Left lung (tissue), 10 donors: ENCODE results near the gene PPIL1. TPM values are rescaled to one million over a fixed set of nuclear protein-coding genes. Genes with fewer than 3 reads are reported as not detected.

Experiments
- ATAC-seq: fragments of 200-7000 bp; cut with Tn5 transposase; one replicate; pipeline ENCODE4 v1.9.1; 2020; ENCODE audit warnings: moderate library complexity
- DNase-seq, 4 donors: peaks; one replicate each; pipeline ENCODE4 v3.0.0-alpha.2; 2013 to 2020
- H3K27ac ChIP-seq, 2 donors: fragments of 200-600 bp; sonication (generic) in 1 of 2; one replicate each; pipeline versions ENCODE4 v1.5.0 to v1.8.0; 2020 to 2021
- H3K27me3 ChIP-seq, 2 donors: fragments of 200-600 bp; sonication (generic) in 1 of 2; one replicate each; pipeline versions ENCODE4 v1.5.0 to v1.8.0; 2020 to 2021
- H3K36me3 ChIP-seq, 2 donors: fragments of 200-600 bp; sonication (generic) in 1 of 2; one replicate each; pipeline versions ENCODE4 v1.5.0 to v1.8.0; 2020 to 2021
- H3K4me1 ChIP-seq, 2 donors: fragments of 200-600 bp; one replicate each; pipeline ENCODE4 v1.8.0; 2021
- H3K4me3 ChIP-seq, 2 donors: fragments of 200-600 bp; sonication (generic) in 1 of 2; one replicate each; pipeline versions ENCODE4 v1.5.0 to v1.8.0; 2020 to 2021; ENCODE audit warnings: mild to moderate bottlenecking in 1 of 2
- H3K9me3 ChIP-seq, 2 donors: fragments of 200-600 bp; sonication (generic) in 1 of 2; one replicate each; pipeline versions ENCODE4 v1.5.0 to v1.8.0; 2020 to 2021
- CTCF ChIP-seq, 2 donors: fragments of 200-600 bp; sonication (generic) in 1 of 2; IDR thresholded peaks; one replicate each; pipeline versions ENCODE4 v1.5.0 to v1.8.0; 2021; ENCODE audit warnings: antibody characterized with exemption in 2 of 2
- intact Hi-C, 2 donors: fragments of 100-400 bp; cut with DNase I; formaldehyde crosslinking; loops; one replicate each; pipeline versions ENCODE4 v1.11.2 to v1.14.2; 2022
- polyA plus RNA-seq, 6 donors: library from polyadenylated mRNA; unstranded; fragments of 120-200 nt; gene quantifications; one replicate each; pipeline ENCODE4 v1.2.1, GENCODE V29; 2013; ENCODE audit not compliant: insufficient read length in 6 of 6
- total RNA-seq, 2 donors: library from RNA; stranded (reverse); fragmentation: NEBNext Ultra II Directional; extraction: Animal tissue kit (Norgen Biotek cat#: 25700); gene quantifications; one replicate each; pipeline ENCODE4 v1.2.1, GENCODE V29; 2021
- donor health status: DM: no; HTN: yes; CAD: no.
- donor health status: DM: no; HTN: no; CAD: no.

Gene PPIL1
- total and polyA plus RNA-seq, 8 donors = 19.6 to 45.3 (median 34.5) TPM

- Histone ChIP-seq H3K36me3 (no peaks in the 10 kb centered on the region), H3K9me3 (no peaks in the 10 kb centered on the region), H3K27me3 (no peaks in the 10 kb centered on the region), H3K4me3 (no peak overlapping the region), H3K27ac (no peak overlapping the region), H3K4me1 (peaks cover 11 to 23% of the 10 kb centered on the region in 2 donors)
- no peak for TF ChIP-seq CTCF (IDR thresholded peaks at IDR 0.05)
- ATAC-seq (no peak), DNase-seq (no peak)
- intact Hi-C loops = no loop called here
These were observed 44.0 kb downstream of the PPIL1 start for GRCh38 chr6:36830577-36830976.

- H3K27me3 ChIP-seq = no peaks in the 10 kb centered on the region
- H3K4me3 ChIP-seq = no peak overlapping the region
- no peaks in the 10 kb centered on the region for H3K9me3 ChIP-seq
- H3K4me1 ChIP-seq = peaks cover 11 to 23% of the 10 kb centered on the region in 2 donors
- H3K36me3 ChIP-seq = no peaks in the 10 kb centered on the region
- intact Hi-C loops = no loop called here
- H3K27ac ChIP-seq = no peak overlapping the region
- peak in 1 of 4 donors; percentile 71 for DNase-seq
- peak; percentile 56 for ATAC-seq
- TF ChIP-seq CTCF (IDR thresholded peaks at IDR 0.05) = no peak
These were observed 44.6 kb downstream of the PPIL1 start for GRCh38 chr6:36829919-36830544.

- no peak for TF ChIP-seq CTCF (IDR thresholded peaks at IDR 0.05)
- DNase-seq (peak in 2 of 4 donors; percentile 59), ATAC-seq (peak; percentile 71)
- intact Hi-C loops = no loop called here
- no peaks in the 10 kb centered on the region for H3K36me3 ChIP-seq
- H3K4me3 ChIP-seq = no peak overlapping the region
- peak overlapping the region; percentile 39 to 67 for H3K27ac ChIP-seq
- no peaks in the 10 kb centered on the region for H3K27me3 ChIP-seq
- H3K9me3 ChIP-seq = no peaks in the 10 kb centered on the region
- peaks cover 11 to 25% of the 10 kb centered on the region in 2 donors for H3K4me1 ChIP-seq
These were observed 47.1 kb downstream of the PPIL1 start for GRCh38 chr6:36827261-36828079.

- no peak overlapping the region for H3K4me3 ChIP-seq
- H3K27ac ChIP-seq = no peak overlapping the region
- ATAC-seq = no peak
- H3K27me3 ChIP-seq = no peaks in the 10 kb centered on the region
- no peak for DNase-seq
- no peaks in the 10 kb centered on the region for H3K9me3 ChIP-seq
- TF ChIP-seq CTCF (IDR thresholded peaks at IDR 0.05) = no peak
- intact Hi-C loops = no loop called here
- peaks cover 11 to 26% of the 10 kb centered on the region in 2 donors for H3K4me1 ChIP-seq
- H3K36me3 ChIP-seq = no peaks in the 10 kb centered on the region
These were observed 47.9 kb downstream of the PPIL1 start for GRCh38 chr6:36826520-36827227.

GRCh38 chr6:36825994-36826393, 48.6 kb downstream of the PPIL1 start:
- TF ChIP-seq CTCF (IDR thresholded peaks at IDR 0.05) = no peak
- no peak for ATAC-seq
- Histone ChIP-seq H3K9me3 (no peaks in the 10 kb centered on the region), H3K27me3 (no peaks in the 10 kb centered on the region), H3K4me3 (no peak overlapping the region), H3K27ac (no peak overlapping the region), H3K4me1 (peaks cover 11 to 26% of the 10 kb centered on the region in 2 donors), H3K36me3 (no peaks in the 10 kb centered on the region)
- peak in 1 of 4 donors; percentile 38 for DNase-seq
- intact Hi-C loops = no loop called here
